ENCODE measurements around the gene CHST14.

CHST14 gene

DNA sequence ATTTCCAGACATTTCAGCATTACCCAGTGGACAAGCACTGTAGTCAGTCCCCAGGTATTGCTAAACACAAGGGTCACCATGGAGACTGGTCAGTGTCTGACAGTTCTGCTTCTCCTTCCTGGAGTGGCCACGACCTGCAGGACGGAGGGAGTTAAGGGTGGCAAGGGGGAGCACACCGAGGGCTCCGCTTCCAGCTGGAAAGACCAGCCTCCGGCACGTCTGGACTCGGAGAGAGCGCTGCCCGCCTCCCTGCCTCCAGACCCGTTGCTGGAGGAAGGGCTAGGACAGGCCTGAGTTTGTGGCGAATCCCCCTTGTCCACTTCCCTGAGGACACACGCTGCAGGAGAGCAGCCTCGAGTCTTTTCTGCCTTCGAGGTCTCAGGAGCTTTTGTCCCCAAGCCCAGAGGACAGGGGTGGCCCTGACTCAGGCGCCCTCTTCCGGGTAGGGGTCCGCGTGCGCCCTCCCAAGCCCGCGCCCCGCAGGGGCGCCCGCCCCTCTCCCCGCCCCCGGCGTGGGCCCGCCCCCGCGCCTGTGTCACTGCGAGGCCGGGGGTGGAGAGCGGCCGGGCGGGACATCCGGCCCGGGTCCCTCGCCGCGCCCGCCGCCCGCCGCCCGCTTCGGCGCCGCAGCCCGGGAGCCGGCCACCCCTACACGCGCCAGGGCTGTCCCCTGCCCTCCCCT, at the start of gene CHST14:
Gene CHST14 (plus strand): TSS at position 562 of the 682 bp plus-strand sequence. CDS start 230 bp downstream, outside the sequence.
- H3K27ac ChIP-seq, result peak within 1 kb of the TSS; percentile 74
- TF ChIP-seq ZFX (IDR thresholded peaks at IDR 0.05; ENCODE audit: borderline replicate concordance), result no peak
- TF ChIP-seq, protein P1, sequence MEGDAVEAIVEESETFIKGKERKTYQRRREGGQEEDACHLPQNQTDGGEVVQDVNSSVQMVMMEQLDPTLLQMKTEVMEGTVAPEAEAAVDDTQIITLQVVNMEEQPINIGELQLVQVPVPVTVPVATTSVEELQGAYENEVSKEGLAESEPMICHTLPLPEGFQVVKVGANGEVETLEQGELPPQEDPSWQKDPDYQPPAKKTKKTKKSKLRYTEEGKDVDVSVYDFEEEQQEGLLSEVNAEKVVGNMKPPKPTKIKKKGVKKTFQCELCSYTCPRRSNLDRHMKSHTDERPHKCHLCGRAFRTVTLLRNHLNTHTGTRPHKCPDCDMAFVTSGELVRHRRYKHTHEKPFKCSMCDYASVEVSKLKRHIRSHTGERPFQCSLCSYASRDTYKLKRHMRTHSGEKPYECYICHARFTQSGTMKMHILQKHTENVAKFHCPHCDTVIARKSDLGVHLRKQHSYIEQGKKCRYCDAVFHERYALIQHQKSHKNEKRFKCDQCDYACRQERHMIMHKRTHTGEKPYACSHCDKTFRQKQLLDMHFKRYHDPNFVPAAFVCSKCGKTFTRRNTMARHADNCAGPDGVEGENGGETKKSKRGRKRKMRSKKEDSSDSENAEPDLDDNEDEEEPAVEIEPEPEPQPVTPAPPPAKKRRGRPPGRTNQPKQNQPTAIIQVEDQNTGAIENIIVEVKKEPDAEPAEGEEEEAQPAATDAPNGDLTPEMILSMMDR (IDR thresholded peaks at IDR 0.05), result no peak

DNA sequence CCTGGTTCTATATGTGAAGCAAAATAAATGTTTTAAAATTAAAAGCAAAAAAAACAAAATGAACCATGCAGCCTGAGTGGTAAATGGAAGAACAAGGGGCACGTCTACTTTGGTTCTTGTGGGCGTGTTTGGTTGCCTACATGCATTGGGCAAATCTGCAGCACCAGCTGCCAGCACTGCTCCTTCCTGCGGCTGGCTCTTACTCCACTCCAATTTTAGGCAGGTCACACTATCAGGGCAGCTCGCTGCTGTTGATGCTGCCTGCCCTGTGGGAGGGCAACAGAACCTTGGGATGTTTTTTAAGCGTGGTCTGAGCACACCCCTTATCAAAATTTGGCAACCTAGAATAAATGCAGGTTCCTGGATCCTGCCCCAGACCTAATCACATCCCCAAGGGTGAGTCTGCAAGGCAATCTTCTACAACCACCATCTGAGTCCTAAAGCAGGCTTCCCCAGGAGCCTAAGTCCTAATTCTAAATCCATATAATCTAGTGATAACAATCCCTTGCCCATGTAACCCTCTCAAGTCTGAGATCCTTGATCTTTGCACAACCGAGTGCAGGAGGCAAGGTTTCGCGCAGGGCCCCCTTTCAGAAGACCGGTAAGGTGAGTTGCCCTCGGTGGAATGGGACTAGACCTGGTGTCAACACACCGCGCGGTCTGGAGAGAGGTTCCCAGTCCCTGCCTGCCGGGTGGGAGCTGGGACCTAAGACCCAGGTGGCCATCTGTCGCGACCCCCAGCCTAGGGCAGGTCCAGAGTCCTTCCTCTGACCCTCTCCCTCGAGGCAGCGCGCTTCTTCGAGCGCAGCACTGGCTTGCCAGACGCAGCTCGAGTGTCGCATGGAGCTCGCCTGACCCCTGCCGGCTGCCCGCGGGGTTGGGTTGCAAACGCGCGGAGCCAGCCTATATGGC, 49.3 kb upstream of the CHST14 start:
- no peak for TF ChIP-seq ZFX (IDR thresholded peaks at IDR 0.05; ENCODE audit: borderline replicate concordance)
- TF ChIP-seq, protein P1 (IDR thresholded peaks at IDR 0.05), result peak; percentile 96
- H3K27ac ChIP-seq, result peak overlapping the region; percentile 94

- TF ChIP-seq, protein P1 (IDR thresholded peaks at IDR 0.05), result no peak
- no peak for TF ChIP-seq ZFX (IDR thresholded peaks at IDR 0.05; ENCODE audit: borderline replicate concordance)
- H3K27ac ChIP-seq, result no peak overlapping the region
Measured at GRCh38 chr15:40424483-40425115, 46.2 kb upstream of the CHST14 start.

- TF ChIP-seq ZFX (IDR thresholded peaks at IDR 0.05; ENCODE audit: borderline replicate concordance), result no peak
- H3K27ac ChIP-seq, result no peak overlapping the region
Measured at GRCh38 chr15:40425681-40426080, 45.1 kb upstream of the CHST14 start.

- H3K27ac ChIP-seq, result no peak overlapping the region
- TF ChIP-seq, protein P1 (IDR thresholded peaks at IDR 0.05), result no peak
- TF ChIP-seq ZFX (IDR thresholded peaks at IDR 0.05; ENCODE audit: borderline replicate concordance), result no peak
Measured at GRCh38 chr15:40427188-40427587, 43.6 kb upstream of the CHST14 start.

DNA sequence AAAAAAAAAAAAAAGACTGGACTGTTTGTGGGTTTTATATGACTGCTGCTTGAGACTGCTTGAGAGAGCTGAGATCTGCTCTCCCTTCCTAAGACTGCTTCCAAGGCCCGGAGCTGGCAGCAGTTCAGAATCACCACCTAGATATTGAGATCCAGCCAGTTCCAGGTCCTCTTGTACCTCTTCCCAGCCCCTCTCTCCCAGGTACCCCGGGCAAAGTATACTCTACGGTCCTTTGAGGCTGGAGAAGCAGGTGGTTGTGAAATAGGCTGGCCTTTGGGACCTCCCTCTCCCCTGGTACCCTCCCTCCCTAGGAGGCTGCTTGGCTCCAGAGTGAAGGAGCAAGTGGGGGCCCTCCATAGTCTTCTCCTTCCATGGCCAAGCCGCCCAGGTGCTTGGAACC, 42.6 kb upstream of the CHST14 start:
- H3K27ac ChIP-seq, result no peak overlapping the region
- no peak for TF ChIP-seq ZFX (IDR thresholded peaks at IDR 0.05; ENCODE audit: borderline replicate concordance)
- TF ChIP-seq, protein P1 (IDR thresholded peaks at IDR 0.05), result no peak

- no peak overlapping the region for H3K27ac ChIP-seq
- TF ChIP-seq, protein P1 (IDR thresholded peaks at IDR 0.05), result no peak
- TF ChIP-seq ZFX (IDR thresholded peaks at IDR 0.05; ENCODE audit: borderline replicate concordance), result no peak
Measured at GRCh38 chr15:40429068-40429710, 41.6 kb upstream of the CHST14 start.

All from 22Rv1 (cell line).